AG08396 (cell line): ENCODE data around the gene KCNQ5.
"Not testable (repeated sequence)": the region's sequence is repeated elsewhere in the genome, so short reads cannot be mapped to it uniquely, and the experiment has no call there.

Experiments
- DNase-seq: peaks from one replicate; pipeline ENCODE4 v3.0.0; 2012; ENCODE audit warnings: low spot score, mixed read lengths

KCNQ5 gene

DNA sequence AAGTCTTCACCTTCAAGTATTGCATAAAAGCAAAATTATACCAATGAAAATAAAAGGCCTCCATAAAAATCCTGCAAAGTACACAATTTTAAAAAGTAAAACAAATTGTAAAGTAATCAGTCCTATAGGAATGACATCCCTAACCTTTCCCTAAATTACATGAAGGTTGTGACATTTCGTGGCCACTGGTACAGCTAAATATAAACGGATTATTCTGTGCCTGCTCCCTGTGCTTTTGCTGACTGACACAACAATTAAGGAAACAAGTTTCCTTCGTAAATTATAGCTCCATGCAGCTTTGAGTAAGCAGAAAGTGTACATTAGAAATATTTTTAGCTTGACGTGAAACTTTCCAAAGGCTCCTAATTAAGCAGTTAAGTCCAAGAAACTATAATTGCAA is 222.8 kb downstream of the KCNQ5 start:
- DNase-seq: no peak

GRCh38 chr6:72849346-72849745 is 227.5 kb downstream of the KCNQ5 start:
- DNase-seq: no peak

DNA sequence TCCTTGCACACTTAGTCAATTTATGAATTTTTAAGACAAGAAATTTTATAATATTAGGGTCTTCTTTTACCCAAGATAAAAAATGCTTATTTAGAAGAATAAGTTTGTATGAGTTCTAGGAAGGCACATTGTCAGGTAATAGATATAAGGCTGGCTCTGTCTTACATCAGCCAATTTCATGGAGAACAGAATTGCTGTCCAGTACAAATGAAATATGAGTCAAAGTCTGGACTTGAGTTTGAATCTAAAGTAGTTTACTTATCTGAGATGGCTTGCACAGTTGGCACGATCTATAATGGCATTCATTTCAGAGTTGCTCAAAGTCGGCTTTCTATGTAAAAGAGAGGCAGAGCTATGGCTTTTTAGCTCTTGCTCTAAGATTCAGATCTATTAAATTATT is 228.2 kb downstream of the KCNQ5 start:
- no peak for DNase-seq

DNA sequence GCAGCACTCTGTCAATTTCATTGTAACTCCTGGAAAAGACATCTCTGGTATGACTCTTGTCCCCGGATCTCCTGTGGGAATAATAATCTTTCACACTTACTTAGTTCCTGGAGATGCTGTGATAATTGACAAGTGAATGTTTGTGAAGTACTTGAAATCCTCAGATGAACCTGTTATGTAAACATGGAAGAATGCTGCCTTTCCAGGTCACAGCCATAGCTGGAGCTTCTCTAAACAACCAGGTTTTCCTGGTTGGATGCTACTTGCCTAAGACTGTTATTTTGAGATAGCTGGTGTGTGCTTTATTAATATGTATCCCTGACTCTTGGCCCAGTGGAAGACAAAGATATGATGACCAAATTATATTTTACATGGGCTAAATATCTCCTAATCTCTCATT is 228.6 kb downstream of the KCNQ5 start:
- no peak for DNase-seq

GRCh38 chr6:72855471-72855870 is 233.6 kb downstream of the KCNQ5 start:
- DNase-seq: no peak

DNA sequence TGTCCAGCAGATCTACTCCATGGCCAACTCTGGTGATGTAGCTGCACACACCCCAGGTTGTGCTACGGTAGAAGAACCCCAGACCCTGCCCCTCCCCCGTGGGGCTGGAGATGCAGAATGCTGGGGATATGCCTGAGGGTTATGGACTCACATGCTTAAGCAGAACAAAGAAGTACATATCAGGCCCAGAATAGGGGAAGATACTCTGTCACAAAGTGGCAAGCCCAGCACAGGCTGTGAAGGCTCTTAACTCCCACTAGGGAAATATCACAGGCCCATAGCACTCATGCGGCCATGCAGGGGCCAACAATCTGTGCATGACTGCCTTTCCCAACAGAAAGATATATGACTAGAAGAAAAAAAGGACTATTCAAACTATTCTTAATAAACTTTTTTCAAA is 234.9 kb downstream of the KCNQ5 start:
- no peak for DNase-seq

DNA sequence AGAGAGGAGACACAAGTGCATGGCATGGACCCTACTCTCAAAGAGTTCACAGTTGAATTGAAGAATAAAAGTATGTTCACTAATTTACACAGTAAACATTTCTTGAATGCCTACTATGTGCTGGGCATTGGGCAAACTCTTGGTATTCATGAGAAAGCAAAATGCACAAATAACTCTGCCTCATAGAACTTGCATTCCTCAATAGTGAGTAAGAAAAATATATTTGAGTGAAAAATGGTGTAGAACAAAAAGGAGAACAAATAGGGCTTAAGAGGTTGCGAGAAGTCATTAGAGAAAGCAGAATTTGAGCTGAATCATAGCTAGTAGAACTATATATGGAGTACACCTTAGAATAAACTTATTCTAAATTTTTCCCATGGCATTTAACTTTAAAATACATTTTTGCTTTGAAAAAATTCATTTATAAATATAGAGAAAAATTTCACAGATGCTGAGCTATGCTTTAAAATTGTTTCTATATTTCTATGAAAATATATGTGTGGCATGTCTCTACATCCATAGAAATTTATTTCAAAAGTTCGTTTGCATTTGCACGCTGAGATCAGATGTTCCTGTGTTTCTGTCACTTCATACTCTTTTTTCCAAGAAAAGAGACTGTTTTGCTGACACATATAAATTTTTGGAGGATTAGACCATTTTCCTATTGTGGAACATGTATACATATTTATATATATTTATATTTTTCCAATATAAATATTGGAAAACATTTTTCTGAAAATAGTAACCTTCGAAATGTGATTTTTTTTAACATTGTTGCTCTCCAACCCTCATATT is 236.1 kb downstream of the KCNQ5 start:
- DNase-seq: no peak

DNA sequence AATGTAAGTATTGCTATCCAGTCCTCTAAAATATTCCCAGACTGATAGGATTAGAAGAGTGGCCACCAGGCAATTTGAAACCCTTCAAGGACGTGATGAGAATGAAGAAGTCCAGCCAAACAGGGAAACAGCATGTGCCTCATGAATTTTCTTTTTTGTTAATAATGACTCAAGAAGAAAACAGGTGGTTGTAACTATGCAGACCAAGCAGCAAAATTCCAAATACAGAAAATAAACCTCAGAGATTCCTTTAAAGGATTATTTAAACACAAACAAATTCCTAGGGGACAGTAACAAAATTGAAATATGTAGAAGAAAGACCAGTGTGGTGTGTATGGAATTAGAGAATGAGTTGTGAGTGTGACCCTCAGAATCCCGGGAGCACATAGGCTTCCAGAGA is 239.2 kb downstream of the KCNQ5 start:
- DNase-seq: no peak

DNA sequence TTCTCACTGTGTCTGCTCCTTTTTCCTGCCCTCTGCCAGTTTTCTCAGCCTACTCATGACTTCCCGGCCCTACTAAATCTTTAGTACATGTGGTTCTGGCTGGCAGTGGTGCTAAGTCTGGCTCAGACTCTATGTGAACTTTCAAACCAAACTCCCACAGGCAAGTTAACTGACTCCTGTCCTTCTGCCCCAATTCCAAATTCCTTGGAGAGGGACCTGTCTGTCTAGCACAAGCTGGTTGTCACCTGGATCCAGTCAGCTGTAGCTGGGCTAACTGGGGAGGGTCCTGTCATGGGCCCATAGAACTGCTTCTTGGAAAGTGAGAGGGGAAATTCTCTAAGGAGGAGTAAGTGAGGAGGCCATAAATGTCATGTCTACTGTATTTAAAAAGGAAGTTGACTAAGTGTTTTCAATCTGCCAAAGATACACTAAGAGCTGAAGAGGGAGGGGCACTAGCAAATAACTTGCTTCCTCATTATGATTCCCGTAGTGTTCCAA is 240.1 kb downstream of the KCNQ5 start:
- DNase-seq: peak; percentile 5

GRCh38 chr6:72863131-72863530 is 241.3 kb downstream of the KCNQ5 start:
- no peak for DNase-seq

GRCh38 chr6:72864236-72864635 is 242.4 kb downstream of the KCNQ5 start:
- no peak for DNase-seq

GRCh38 chr6:72864799-72865198 is 242.9 kb downstream of the KCNQ5 start:
- DNase-seq: no peak

GRCh38 chr6:72865467-72865866 is 243.6 kb downstream of the KCNQ5 start:
- peak; percentile 3 for DNase-seq

DNA sequence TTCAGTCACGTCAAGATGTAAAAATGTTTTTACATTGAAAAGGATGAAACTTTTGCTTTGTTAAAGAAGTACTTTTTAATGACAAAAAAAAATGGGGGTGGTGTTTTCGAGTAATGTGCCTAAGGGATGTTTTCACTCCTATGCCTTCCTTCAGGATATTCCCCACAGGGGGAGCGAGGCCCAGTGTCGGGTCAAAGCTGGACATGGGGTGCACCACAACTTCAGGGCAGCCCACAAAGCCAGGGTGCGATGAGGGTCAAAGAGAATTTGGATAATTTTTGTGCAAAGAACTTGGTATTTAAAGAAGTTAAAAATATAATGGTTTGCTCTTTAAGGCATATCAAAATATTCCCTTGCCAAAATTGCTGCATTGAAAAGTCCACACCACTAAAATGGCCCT is 247.8 kb downstream of the KCNQ5 start:
- DNase-seq: no peak

GRCh38 chr6:72873433-72873832 is 251.6 kb downstream of the KCNQ5 start:
- no peak for DNase-seq

DNA sequence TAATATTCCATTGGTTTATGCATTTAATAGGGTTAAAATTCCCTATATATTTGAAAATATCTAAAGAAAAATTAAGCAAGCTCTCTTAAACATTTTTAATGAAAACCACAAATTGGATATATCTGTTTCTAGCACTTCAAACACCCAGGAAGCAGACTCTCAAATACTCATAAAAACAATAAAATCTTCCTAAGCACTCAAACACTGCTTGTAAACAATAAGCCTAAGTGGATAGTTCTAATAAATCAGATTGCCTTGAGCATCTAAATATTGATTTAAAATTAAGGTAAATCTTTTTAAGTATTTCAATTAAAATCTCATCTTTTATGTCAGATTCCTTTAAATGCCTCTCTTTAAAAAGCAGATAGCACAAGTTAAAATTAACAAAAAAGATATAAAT is 254.4 kb downstream of the KCNQ5 start:
- no peak for DNase-seq

DNA sequence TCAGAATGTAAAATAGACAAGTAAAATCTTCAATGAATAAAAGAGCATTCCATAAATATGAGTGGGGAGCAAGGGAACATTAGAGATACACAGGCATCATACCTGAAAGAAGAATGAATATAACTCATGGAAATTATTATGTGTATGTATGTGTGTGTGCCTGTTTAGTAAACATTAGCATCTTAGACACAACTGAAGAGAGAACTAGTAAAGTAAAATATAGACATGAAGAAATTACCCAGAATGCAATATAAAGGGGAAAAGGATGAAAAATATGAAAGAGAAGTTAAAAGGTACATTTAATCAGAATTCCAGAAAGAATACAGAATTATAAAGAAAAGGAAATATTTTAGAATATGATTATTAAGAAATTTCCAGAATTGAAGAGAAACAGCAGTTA is 264.3 kb downstream of the KCNQ5 start:
- no peak for DNase-seq

DNA sequence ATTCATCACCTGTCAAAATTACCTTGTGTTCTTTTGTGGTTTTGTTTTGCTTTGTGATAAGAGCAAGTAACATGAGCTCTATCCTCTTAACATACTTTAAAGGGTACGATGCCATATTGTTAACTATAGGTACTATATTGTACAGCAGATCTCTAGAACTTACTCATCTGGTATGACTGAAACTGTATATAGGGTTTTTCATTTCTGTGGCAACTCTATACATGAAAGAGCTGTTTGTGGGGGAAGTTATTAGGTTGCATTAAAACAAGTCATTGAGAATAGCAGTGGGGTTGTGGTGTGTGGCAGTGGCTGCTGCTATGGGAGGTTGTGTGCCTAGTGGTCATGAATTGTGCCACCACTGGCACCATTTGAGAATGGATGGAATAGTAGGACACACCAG is 268.4 kb downstream of the KCNQ5 start:
- no peak for DNase-seq

GRCh38 chr6:72890671-72891070 is 268.8 kb downstream of the KCNQ5 start:
- no peak for DNase-seq

- no peak for DNase-seq
These were observed 271.0 kb downstream of the KCNQ5 start for GRCh38 chr6:72892901-72893300.

DNA sequence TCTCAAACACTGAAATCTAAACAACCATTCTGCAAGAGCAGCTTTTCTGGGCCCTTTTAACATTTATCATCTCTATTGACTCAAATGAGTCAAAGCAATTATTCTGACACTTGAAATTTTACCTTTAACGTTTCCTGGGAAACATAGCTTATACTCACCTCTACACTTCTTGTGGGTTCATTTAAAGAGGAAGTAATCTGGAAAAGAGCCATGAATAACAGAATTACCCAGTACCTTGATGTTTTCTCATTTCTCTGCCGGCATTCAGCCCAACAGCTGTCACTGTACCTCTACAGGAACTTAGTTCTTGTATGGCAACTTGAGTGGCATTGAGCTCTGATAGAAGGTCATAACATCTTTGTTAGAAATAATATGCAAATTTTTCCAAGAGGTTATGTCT is 272.2 kb downstream of the KCNQ5 start:
- no peak for DNase-seq

- DNase-seq: not testable (repeated sequence)
These were observed 276.4 kb downstream of the KCNQ5 start for GRCh38 chr6:72898313-72898712.

GRCh38 chr6:72905705-72906478 is 284.0 kb downstream of the KCNQ5 start:
- DNase-seq: no peak
